Spleen (tissue), 11 donors: ENCODE data around the gene NGB. TPM values are rescaled to one million over a fixed set of nuclear protein-coding genes. Genes with fewer than 3 reads are reported as not detected.

Experiments
- DNase-seq: peaks from one replicate; pipeline ENCODE4 v3.0.0-alpha.2; 2020
- H3K27ac ChIP-seq, 8 donors: fragments of 200-600 bp; sonication (generic) in 7 of 8; 1 replicate in 4 of 8; 2 replicates in 4 of 8; pipeline versions ENCODE4 v1.5.0 to v1.8.0; 2016 to 2021; ENCODE audit warnings: inconsistent platforms in 4 of 8, mild to moderate bottlenecking in 4 of 8, moderate library complexity in 1 of 8
- H3K27me3 ChIP-seq, 7 donors: fragments of 200-600 bp; sonication (generic) in 6 of 7; replicated peaks in 1 of 7; 1 replicate in 4 of 7; 2 replicates in 3 of 7; pipeline versions ENCODE4 v1.5.0 to v1.8.0; 2016 to 2021; ENCODE audit warnings: inconsistent platforms in 3 of 7, mild to moderate bottlenecking in 1 of 7
- H3K36me3 ChIP-seq, 6 donors: fragments of 200-600 bp; sonication (generic) in 5 of 6; 1 replicate in 4 of 6; 2 replicates in 2 of 6; pipeline versions ENCODE4 v1.5.0 to v1.8.0; 2016 to 2021; ENCODE audit warnings: inconsistent platforms in 2 of 6
- H3K4me1 ChIP-seq, 6 donors: fragments of 200-600 bp; sonication (generic) in 5 of 6; 1 replicate in 3 of 6; 2 replicates in 3 of 6; pipeline versions ENCODE4 v1.5.0 to v1.8.0; 2016 to 2021; ENCODE audit warnings: inconsistent platforms in 3 of 6
- H3K4me3 ChIP-seq, 8 donors: fragments of 200-600 bp; sonication (generic) in 7 of 8; 1 replicate in 4 of 8; 2 replicates in 4 of 8; pipeline versions ENCODE4 v1.5.0 to v1.8.0; 2016 to 2021; ENCODE audit warnings: inconsistent platforms in 4 of 8, mild to moderate bottlenecking in 4 of 8, moderate library complexity in 2 of 8
- H3K9me3 ChIP-seq, 8 donors: fragments of 200-600 bp; sonication (generic) in 7 of 8; 1 replicate in 4 of 8; 2 replicates in 4 of 8; pipeline versions ENCODE4 v1.5.0 to v1.8.0; 2016 to 2021; ENCODE audit warnings: inconsistent platforms in 4 of 8
- POLR2A ChIP-seq, 3 donors: fragments of 450-650 bp; IDR thresholded peaks; one replicate each; pipeline ENCODE4 v1.5.1; 2017; ENCODE audit warnings: antibody characterized with exemption in 3 of 3, mild to moderate bottlenecking in 1 of 3
- POLR2AphosphoS5 ChIP-seq, 3 donors: sonication (generic); formaldehyde crosslinking; IDR thresholded peaks; one replicate each; pipeline ENCODE4 v1.5.1; 2017; ENCODE audit warnings: antibody characterized with exemption in 3 of 3
- WGBS, 5 donors: extraction: QIAGEN DNeasy Blood & Tissue Kit in 3 of 5; methylation state at CpG; one replicate each; pipeline versions ENCODE4 v1.1.5 to v1.1.7; 2013 to 2018; 5-methylcytosine and 5-hydroxymethylcytosine counted together
- intact Hi-C: fragments of 100-400 bp; cut with DNase I; formaldehyde crosslinking; loops from one replicate; pipeline ENCODE4 v1.15.0; 2023; ENCODE audit warnings: low total_unique reads
- polyA plus RNA-seq, 3 donors: library from polyadenylated mRNA; stranded (reverse); fragments of 200-250 nt; gene quantifications; one replicate each; pipeline ENCODE4 v1.2.1, GENCODE V29; 2013
- total RNA-seq, 7 donors: library from RNA; depleted of rRNA in 3 of 7; stranded (reverse); fragments of >200 nt in 3 of 7; fragmentation: NEBNext Ultra II Directional in 4 of 7; extraction: Animal tissue kit (Norgen Biotek cat#: 25700) in 4 of 7; gene quantifications; one replicate each; pipeline versions ENCODE4 v1.1.0 to v1.2.1, GENCODE V29; 2016 to 2021
- TF ChIP-seq, protein P1 (sequence below), 11 experiments: fragments of 200-600 bp in 7 of 11; fragments of 450-650 bp in 4 of 11; sonication (generic) in 4 of 11; IDR thresholded peaks in 8 of 11; conservative IDR thresholded peaks in 3 of 11; 1 replicate in 7 of 11; 2 replicates in 4 of 11; pipeline versions ENCODE4 v1.4.0 to v1.8.0; 2016 to 2021; ENCODE audit warnings: antibody characterized with exemption in 11 of 11, inconsistent platforms in 4 of 11, mild to moderate bottlenecking in 1 of 11
- donor health status: healthy with polysubstance abuse.
- donor health status: DM: no; HTN: no; CAD: no; lungs with moderate emphysema.
- donor health status: DM: no; HTN: no; CAD: no.
- donor health status: Bipolar disorder and iron deficiency.
- donor health status: healthy.
- donor health status: DM: no; HTN: no; CAD: no.
- donor health status: DM: yes; HTN: yes; CAD: no.

Gene NGB
- total and polyA plus RNA-seq, 10 donors, result not detected

GRCh38 chr14:77265561-77266335, 5.3 kb downstream of the NGB start:
- Histone ChIP-seq H3K36me3 (no peaks in the 10 kb centered on the region), H3K4me1 (peaks cover 0 to 10% (median 3%) of the 10 kb centered on the region in 6 donors), H3K27ac (no peak overlapping the region), H3K4me3 (no peak overlapping the region), H3K27me3 (peaks cover 0 to 29% (median 11%) of the 10 kb centered on the region in 7 donors), H3K9me3 (peaks cover 0 to 10% (median 4%) of the 10 kb centered on the region in 8 donors)
- intact Hi-C loops, result no loop called here
- TF ChIP-seq POLR2AphosphoS5 (IDR thresholded peaks at IDR 0.05), result no peak
- TF ChIP-seq, protein P1, sequence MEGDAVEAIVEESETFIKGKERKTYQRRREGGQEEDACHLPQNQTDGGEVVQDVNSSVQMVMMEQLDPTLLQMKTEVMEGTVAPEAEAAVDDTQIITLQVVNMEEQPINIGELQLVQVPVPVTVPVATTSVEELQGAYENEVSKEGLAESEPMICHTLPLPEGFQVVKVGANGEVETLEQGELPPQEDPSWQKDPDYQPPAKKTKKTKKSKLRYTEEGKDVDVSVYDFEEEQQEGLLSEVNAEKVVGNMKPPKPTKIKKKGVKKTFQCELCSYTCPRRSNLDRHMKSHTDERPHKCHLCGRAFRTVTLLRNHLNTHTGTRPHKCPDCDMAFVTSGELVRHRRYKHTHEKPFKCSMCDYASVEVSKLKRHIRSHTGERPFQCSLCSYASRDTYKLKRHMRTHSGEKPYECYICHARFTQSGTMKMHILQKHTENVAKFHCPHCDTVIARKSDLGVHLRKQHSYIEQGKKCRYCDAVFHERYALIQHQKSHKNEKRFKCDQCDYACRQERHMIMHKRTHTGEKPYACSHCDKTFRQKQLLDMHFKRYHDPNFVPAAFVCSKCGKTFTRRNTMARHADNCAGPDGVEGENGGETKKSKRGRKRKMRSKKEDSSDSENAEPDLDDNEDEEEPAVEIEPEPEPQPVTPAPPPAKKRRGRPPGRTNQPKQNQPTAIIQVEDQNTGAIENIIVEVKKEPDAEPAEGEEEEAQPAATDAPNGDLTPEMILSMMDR (IDR thresholded peaks at IDR 0.05 in 8 of 11, conservative IDR thresholded peaks at IDR 0.05 in 3 of 11), result no peak
- TF ChIP-seq POLR2A (IDR thresholded peaks at IDR 0.05), result no peak
- WGBS, 5 donors, result 79 to 86% (median 81%) methylated on average over 16 of the region's 16 CpGs
- peak; percentile 35 for DNase-seq

GRCh38 chr14:77265187-77265515, 5.9 kb downstream of the NGB start:
- peaks cover 0 to 10% (median 4%) of the 10 kb centered on the region in 8 donors for H3K9me3 ChIP-seq
- TF ChIP-seq POLR2A (IDR thresholded peaks at IDR 0.05) (no peak), POLR2AphosphoS5 (IDR thresholded peaks at IDR 0.05) (no peak)
- TF ChIP-seq, protein P1 (IDR thresholded peaks at IDR 0.05 in 8 of 11, conservative IDR thresholded peaks at IDR 0.05 in 3 of 11), result no peak
- intact Hi-C loops, result no loop called here
- no peaks in the 10 kb centered on the region for H3K36me3 ChIP-seq
- peaks cover 0 to 29% (median 5%) of the 10 kb centered on the region in 7 donors for H3K27me3 ChIP-seq
- DNase-seq, result peak; percentile 53
- 40 to 49% (median 46%) methylated on average over 2 of the region's 2 CpGs for WGBS, 5 donors
- H3K27ac ChIP-seq, result no peak overlapping the region
- no peak overlapping the region for H3K4me3 ChIP-seq
- H3K4me1 ChIP-seq, result peaks cover 0 to 4% (median 0%) of the 10 kb centered on the region in 6 donors

DNA sequence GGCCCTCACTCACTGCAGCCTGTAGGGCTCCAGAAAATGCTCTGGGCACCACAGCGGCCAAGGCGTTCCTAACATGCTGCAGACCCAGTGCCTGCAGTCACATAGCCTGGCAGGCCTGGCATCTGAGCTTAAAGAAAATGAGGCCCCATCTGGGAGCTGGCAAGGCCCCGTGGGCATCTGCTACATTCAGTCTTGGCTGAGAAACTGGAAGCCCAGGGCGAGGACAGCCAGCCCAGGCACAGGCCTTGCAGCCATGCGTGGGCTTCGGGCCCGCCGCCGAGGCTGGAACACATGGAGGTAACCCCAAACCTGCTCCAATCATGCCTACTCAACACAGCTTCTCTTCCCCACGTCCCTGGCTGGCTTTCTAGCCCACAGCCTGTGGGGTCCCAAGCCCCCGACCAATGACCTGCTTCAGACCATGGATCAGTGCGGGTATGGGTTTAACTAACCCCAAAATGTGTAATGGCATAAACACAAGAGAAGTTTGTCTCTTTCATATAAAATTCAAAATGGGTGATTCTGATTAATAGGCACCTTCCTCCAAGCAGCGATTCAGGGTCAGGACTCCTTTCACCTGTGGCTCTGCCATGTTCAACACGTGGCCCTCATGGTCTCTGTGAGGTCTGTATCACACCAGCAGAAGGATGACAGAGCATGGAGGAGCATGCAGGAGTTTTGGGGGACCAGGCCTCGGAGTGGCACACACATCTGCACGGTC, 6.4 kb downstream of the NGB start:
- H3K4me3 ChIP-seq, result no peak overlapping the region
- peak; percentile 61 for DNase-seq
- H3K27me3 ChIP-seq, result peaks cover 0 to 29% (median 3%) of the 10 kb centered on the region in 7 donors
- TF ChIP-seq POLR2AphosphoS5 (IDR thresholded peaks at IDR 0.05), result no peak
- no peak for TF ChIP-seq POLR2A (IDR thresholded peaks at IDR 0.05)
- TF ChIP-seq, protein P1 (IDR thresholded peaks at IDR 0.05 in 8 of 11, conservative IDR thresholded peaks at IDR 0.05 in 3 of 11), result no peak
- peaks cover 0 to 10% (median 4%) of the 10 kb centered on the region in 8 donors for H3K9me3 ChIP-seq
- H3K4me1 ChIP-seq, result no peaks in the 10 kb centered on the region
- WGBS, 5 donors, result 66 to 81% (median 79%) methylated on average over 7 to 16 of the region's 16 CpGs
- H3K27ac ChIP-seq, result no peak overlapping the region
- H3K36me3 ChIP-seq, result no peaks in the 10 kb centered on the region
- intact Hi-C loops, result no loop called here

DNA sequence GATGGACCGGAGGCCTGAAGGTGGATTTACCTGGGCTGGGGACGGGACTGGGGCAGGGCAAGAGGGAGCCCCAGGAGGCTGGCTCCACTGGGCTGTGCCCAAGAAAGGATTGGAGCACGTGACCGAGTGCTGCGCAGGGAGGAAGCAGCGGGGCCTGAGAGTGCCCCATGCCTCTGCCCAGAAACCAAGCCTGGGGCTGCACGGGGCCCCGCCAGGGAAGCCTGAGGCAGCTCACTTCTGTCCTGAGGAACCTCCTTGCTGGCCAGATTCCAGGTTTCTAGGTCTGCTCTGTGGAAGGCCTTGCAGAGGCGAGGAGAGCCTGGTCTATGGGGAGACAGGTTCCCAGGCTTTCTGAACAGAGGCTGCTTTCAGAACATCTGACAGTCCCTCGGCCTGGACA, 10.4 kb downstream of the NGB start:
- DNase-seq, result no peak
- Histone ChIP-seq H3K36me3 (no peaks in the 10 kb centered on the region), H3K27me3 (peaks cover 0 to 31% (median 0%) of the 10 kb centered on the region in 7 donors), H3K27ac (no peak overlapping the region), H3K9me3 (no peaks in the 10 kb centered on the region), H3K4me1 (no peaks in the 10 kb centered on the region), H3K4me3 (no peak overlapping the region)
- 26 to 53% (median 32%) methylated on average over 5 to 10 of the region's 10 CpGs for WGBS, 5 donors
- intact Hi-C loops, result no loop called here
- TF ChIP-seq, protein P1 (IDR thresholded peaks at IDR 0.05 in 8 of 11, conservative IDR thresholded peaks at IDR 0.05 in 3 of 11), result no peak
- TF ChIP-seq POLR2A (IDR thresholded peaks at IDR 0.05) (no peak), POLR2AphosphoS5 (IDR thresholded peaks at IDR 0.05) (no peak)
